ENCODE data around the gene KIF13A.

KIF13A gene

GRCh38 chr6:17905611-17906592, 81.5 kb downstream of the KIF13A start:
- in situ Hi-C loops (cut with MboI; ENCODE audit: low sequenced_read_pairs, unreplicated experiment) = no loop called here
- TF ChIP-seq CTCF (IDR thresholded peaks at IDR 0.05; ENCODE audit: borderline replicate concordance, control extremely low read depth, extremely low read depth, insufficient read depth, missing control alignments) = no peak
- no peak for DNase-seq (ENCODE audit: low spot score)

GRCh38 chr6:17904491-17905120, 82.8 kb downstream of the KIF13A start:
- no peak for DNase-seq (ENCODE audit: low spot score)
- in situ Hi-C loops (cut with MboI; ENCODE audit: low sequenced_read_pairs, unreplicated experiment) = no loop called here
- no peak for TF ChIP-seq CTCF (IDR thresholded peaks at IDR 0.05; ENCODE audit: borderline replicate concordance, control extremely low read depth, extremely low read depth, insufficient read depth, missing control alignments)

GRCh38 chr6:17902974-17903373, 84.5 kb downstream of the KIF13A start:
- no peak for TF ChIP-seq CTCF (IDR thresholded peaks at IDR 0.05; ENCODE audit: borderline replicate concordance, control extremely low read depth, extremely low read depth, insufficient read depth, missing control alignments)
- no peak for DNase-seq (ENCODE audit: low spot score)
- in situ Hi-C loops (cut with MboI; ENCODE audit: low sequenced_read_pairs, unreplicated experiment) = no loop called here

GRCh38 chr6:17901493-17901892, 85.9 kb downstream of the KIF13A start:
- TF ChIP-seq CTCF (IDR thresholded peaks at IDR 0.05; ENCODE audit: borderline replicate concordance, control extremely low read depth, extremely low read depth, insufficient read depth, missing control alignments) = no peak
- in situ Hi-C loops (cut with MboI; ENCODE audit: low sequenced_read_pairs, unreplicated experiment) = no loop called here
- no peak for DNase-seq (ENCODE audit: low spot score)

- no peak for DNase-seq (ENCODE audit: low spot score)
- in situ Hi-C loops (cut with MboI; ENCODE audit: low sequenced_read_pairs, unreplicated experiment) = no loop called here
- TF ChIP-seq CTCF (IDR thresholded peaks at IDR 0.05; ENCODE audit: borderline replicate concordance, control extremely low read depth, extremely low read depth, insufficient read depth, missing control alignments) = no peak
Measured at GRCh38 chr6:17900011-17900410, 87.4 kb downstream of the KIF13A start.

GRCh38 chr6:17899491-17899890, 87.9 kb downstream of the KIF13A start:
- DNase-seq (ENCODE audit: low spot score) = no peak
- no peak for TF ChIP-seq CTCF (IDR thresholded peaks at IDR 0.05; ENCODE audit: borderline replicate concordance, control extremely low read depth, extremely low read depth, insufficient read depth, missing control alignments)
- in situ Hi-C loops (cut with MboI; ENCODE audit: low sequenced_read_pairs, unreplicated experiment) = no loop called here

Measured in GM13976 (cell line).